HepG2 (cell line): ENCODE data around the gene PRR35. TPM values are rescaled to one million over a fixed set of nuclear protein-coding genes. Genes with fewer than 3 reads are reported as not detected.
A peak's percentile ranks its signal among the peaks of the same experiment; 100 is the strongest.

Source experiments
- BHLHE40 ChIP-seq: IDR thresholded peaks from 2 replicates; pipeline ENCODE4 v1.6.1; 2011; ENCODE audit warnings: low read length, improper control_type of control experiment
- DNMT3B ChIP-seq: conservative IDR thresholded peaks from 2 replicates; pipeline ENCODE4 v1.6.1; 2016; ENCODE audit warnings: missing biosample characterization, control low read depth
- FOXA1 ChIP-seq, 2 experiments: fragments of 450-650 bp in 1 of 2; sonication (generic) in 1 of 2; formaldehyde crosslinking in 1 of 2; IDR thresholded peaks; 2 replicates each; pipeline versions ENCODE4 v1.4.0 to v1.6.1; 2016 to 2020; ENCODE audit warnings: missing genetic modification reagents in 1 of 2
- GLI4 ChIP-seq: sonication (generic); formaldehyde crosslinking; IDR thresholded peaks from 2 replicates; pipeline ENCODE4 v1.5.1; 2020; ENCODE audit warnings: missing genetic modification reagents, mild to moderate bottlenecking, moderate library complexity, borderline replicate concordance
- HDAC1 ChIP-seq: sonication (generic); formaldehyde crosslinking; IDR thresholded peaks from 2 replicates; pipeline ENCODE4 v1.5.1; 2020; ENCODE audit warnings: mild to moderate bottlenecking, missing genetic modification reagents
- IRF2 ChIP-seq: IDR thresholded peaks from 2 replicates; pipeline ENCODE4 v1.6.1; 2018; ENCODE audit warnings: missing genetic modification reagents, missing compliant biosample characterization
- KDM1A ChIP-seq: IDR thresholded peaks from 2 replicates; pipeline ENCODE4 v1.6.1; 2016; ENCODE audit warnings: missing compliant biosample characterization
- KLF16 ChIP-seq, 2 experiments: sonication (generic) in 1 of 2; formaldehyde crosslinking in 1 of 2; IDR thresholded peaks; 2 replicates each; pipeline versions ENCODE4 v1.6.1 to v1.8.0; 2016 to 2023; ENCODE audit warnings: missing genetic modification reagents in 2 of 2, missing compliant biosample characterization in 1 of 2
- MEF2D ChIP-seq: sonication (generic); formaldehyde crosslinking; IDR thresholded peaks from 2 replicates; pipeline ENCODE4 v1.5.1; 2020; ENCODE audit warnings: mild to moderate bottlenecking, missing genetic modification reagents
- NR2F6 ChIP-seq, 2 experiments: IDR thresholded peaks; 2 replicates each; pipeline ENCODE4 v1.6.1; 2016; ENCODE audit warnings: antibody characterized with exemption in 1 of 2, mild to moderate bottlenecking in 1 of 2
- PHF21A ChIP-seq: sonication (generic); formaldehyde crosslinking; IDR thresholded peaks from 2 replicates; pipeline ENCODE4 v1.5.0; 2020; ENCODE audit warnings: mild to moderate bottlenecking, missing genetic modification reagents
- RXRB ChIP-seq: IDR thresholded peaks from 2 replicates; pipeline ENCODE4 v1.6.1; 2016; ENCODE audit warnings: borderline replicate concordance, missing genetic modification reagents, missing compliant biosample characterization
- SMAD1 ChIP-seq: sonication (generic); formaldehyde crosslinking; IDR thresholded peaks from 2 replicates; pipeline ENCODE4 v1.4.0; 2020; ENCODE audit warnings: missing genetic modification reagents, low read depth, mild to moderate bottlenecking, borderline replicate concordance
- TAF1 ChIP-seq: sonication (generic); formaldehyde crosslinking; IDR thresholded peaks from 2 replicates; pipeline ENCODE4 v1.4.0; 2020; ENCODE audit warnings: missing genetic modification reagents
- TBX2 ChIP-seq: sonication (generic); formaldehyde crosslinking; IDR thresholded peaks from 2 replicates; pipeline ENCODE4 v1.5.0; 2020; ENCODE audit warnings: missing genetic modification reagents, mild to moderate bottlenecking, borderline replicate concordance
- THAP11 ChIP-seq: IDR thresholded peaks from 2 replicates; pipeline ENCODE4 v1.6.1; 2016; ENCODE audit warnings: missing biosample characterization, missing genetic modification reagents
- ZNF570 ChIP-seq: sonication (generic); formaldehyde crosslinking; IDR thresholded peaks from 2 replicates; pipeline ENCODE4 v1.4.0; 2020; ENCODE audit warnings: mild to moderate bottlenecking, missing genetic modification reagents, borderline replicate concordance
- ZNF768 ChIP-seq: sonication (generic); formaldehyde crosslinking; IDR thresholded peaks from 2 replicates; pipeline ENCODE4 v1.4.0; 2020; ENCODE audit warnings: missing genetic modification reagents
- ZSCAN31 ChIP-seq: sonication (generic); formaldehyde crosslinking; IDR thresholded peaks from 2 replicates; pipeline ENCODE4 v1.5.0; 2020; ENCODE audit warnings: low read depth, mild to moderate bottlenecking, missing genetic modification reagents
- polyA plus RNA-seq, 8 experiments: library from polyadenylated mRNA; depleted of rRNA in 3 of 8; stranded (reverse) in 7 of 8; unstranded in 1 of 8; fragments of >200 nt; fragmentation: Illumina TruSeq in 4 of 8; extraction: Trizol in 4 of 8; gene quantifications; 2 replicates each; pipeline versions ENCODE4 v1.2.1 to v1.2.3, GENCODE V29; 2011 to 2016; ENCODE audit warnings: low read depth in 4 of 8, missing spikeins in 1 of 8, mixed read lengths in 1 of 8; ENCODE audit not compliant: insufficient read depth in 1 of 8
- total RNA-seq, 5 experiments: library from RNA; depleted of rRNA; stranded (reverse); fragments of >200 nt; fragmentation: Illumina TruSeq; extraction: Trizol; gene quantifications; 2 replicates each; pipeline ENCODE4 v1.2.3, GENCODE V29; 2016; ENCODE audit warnings: low read depth in 1 of 5
- TF ChIP-seq, protein P1 (sequence below): sonication (generic); formaldehyde crosslinking; IDR thresholded peaks from 2 replicates; pipeline ENCODE4 v1.4.0; 2020; ENCODE audit warnings: missing genetic modification reagents
- TF ChIP-seq, protein P2 (sequence below): sonication (generic); formaldehyde crosslinking; IDR thresholded peaks from 2 replicates; pipeline ENCODE4 v1.8.1; 2023; ENCODE audit warnings: mild to moderate bottlenecking, missing genetic modification reagents
- TF ChIP-seq, protein P3 (sequence below): sonication (generic); formaldehyde crosslinking; IDR thresholded peaks from 2 replicates; pipeline ENCODE4 v1.5.0; 2020; ENCODE audit warnings: mild to moderate bottlenecking, missing genetic modification reagents, borderline replicate concordance

Gene PRR35
- total and polyA plus RNA-seq, 2 of the 13 experiments (the other 11 are each of a cell fraction or from before 2014, with no cell fraction given), result 0.07 to 0.16 TPM

DNA sequence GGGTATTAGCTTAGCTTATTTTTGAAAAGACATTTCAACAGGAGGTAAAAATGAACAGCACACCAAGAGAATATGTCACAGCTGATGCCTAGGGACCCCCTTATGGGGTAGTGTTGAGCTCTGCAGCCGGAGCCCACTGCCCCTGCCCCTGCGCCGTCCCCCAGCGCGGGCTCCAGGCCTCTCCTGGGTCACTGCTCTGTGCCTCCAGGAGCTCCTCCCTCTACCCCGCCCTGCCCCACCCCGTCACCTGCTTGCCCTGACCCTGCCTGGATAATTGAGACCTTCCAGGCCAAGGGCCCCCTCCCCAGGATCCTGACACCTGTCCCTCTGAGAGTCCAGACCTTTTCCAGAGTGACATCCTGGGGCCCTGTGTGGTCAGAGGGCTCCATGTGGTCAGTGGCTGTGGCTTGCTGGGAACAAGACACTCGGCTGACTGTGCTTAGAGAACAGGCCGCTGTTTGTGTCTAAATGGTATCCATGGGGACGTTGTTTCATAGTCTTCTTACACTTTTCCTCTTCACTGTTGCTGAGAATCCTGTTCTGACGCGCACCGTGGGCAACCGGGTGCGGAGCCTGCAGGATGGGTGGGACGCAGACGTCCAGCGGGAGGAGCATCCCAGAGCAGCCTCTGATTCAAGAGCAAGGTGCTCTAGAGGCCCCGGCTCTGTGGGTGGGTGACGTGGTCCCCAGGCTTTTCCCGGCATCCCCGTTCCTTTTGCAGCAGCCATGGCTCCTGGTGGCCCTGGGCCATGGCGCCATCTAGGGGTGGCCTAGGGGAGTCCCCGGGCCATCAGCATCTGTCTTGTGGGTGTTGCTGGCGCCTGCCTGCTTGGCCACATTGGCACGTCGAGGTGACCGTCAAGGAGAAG lies 50.6 kb downstream of the PRR35 start (continued):
- peak; percentile 55; the same call in 1 of the 2 replicates for TF ChIP-seq IRF2 (CRISPR knock-in tag)
- no peak; the same call in 1 of the 2 replicates for TF ChIP-seq MEF2D (CRISPR knock-in tag)
- peak; percentile 77 for TF ChIP-seq THAP11 (CRISPR knock-in tag)
- peak; percentile 32; the same call in 1 of the 2 replicates for TF ChIP-seq BHLHE40
- peak; percentile 27; the same call in 1 of the 2 replicates for TF ChIP-seq TBX2 (CRISPR knock-in tag)
- TF ChIP-seq RXRB (CRISPR knock-in tag), result 0 out of 2 replicates have a peak, but pooled peaks have one; percentile 24
- 0 out of 2 replicates have a peak, but pooled peaks have one; percentile 22 for TF ChIP-seq GLI4
- TF ChIP-seq KLF16 (CRISPR knock-in tag; IDR thresholded peaks at IDR 0.05), result peak in 1 of 2 experiments; percentile 39; a peak in 1 of 4 replicates
- 0 out of 2 replicates have a peak, but pooled peaks have one; percentile 23 for TF ChIP-seq KDM1A (CRISPR knock-in tag)
- TF ChIP-seq ZNF768 (CRISPR knock-in tag), result no peak
- no peak for TF ChIP-seq DNMT3B (CRISPR knock-in tag)
- TF ChIP-seq FOXA1 (IDR thresholded peaks at IDR 0.05), result no peak
- TF ChIP-seq FOXA1 (CRISPR knock-in tag; IDR thresholded peaks at IDR 0.05), result no peak
- no peak for TF ChIP-seq SMAD1 (CRISPR knock-in tag)
- peak; percentile 27; the same call in 1 of the 2 replicates for TF ChIP-seq NR2F6 (IDR thresholded peaks at IDR 0.05)
- peak; percentile 31; the same call in 1 of the 2 replicates for TF ChIP-seq NR2F6 (CRISPR knock-in tag; IDR thresholded peaks at IDR 0.05)
- TF ChIP-seq, protein P1, sequence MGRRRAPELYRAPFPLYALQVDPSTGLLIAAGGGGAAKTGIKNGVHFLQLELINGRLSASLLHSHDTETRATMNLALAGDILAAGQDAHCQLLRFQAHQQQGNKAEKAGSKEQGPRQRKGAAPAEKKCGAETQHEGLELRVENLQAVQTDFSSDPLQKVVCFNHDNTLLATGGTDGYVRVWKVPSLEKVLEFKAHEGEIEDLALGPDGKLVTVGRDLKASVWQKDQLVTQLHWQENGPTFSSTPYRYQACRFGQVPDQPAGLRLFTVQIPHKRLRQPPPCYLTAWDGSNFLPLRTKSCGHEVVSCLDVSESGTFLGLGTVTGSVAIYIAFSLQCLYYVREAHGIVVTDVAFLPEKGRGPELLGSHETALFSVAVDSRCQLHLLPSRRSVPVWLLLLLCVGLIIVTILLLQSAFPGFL (CRISPR knock-in tag), result no peak
- TF ChIP-seq ZSCAN31 (CRISPR knock-in tag), result 0 out of 2 replicates have a peak, but pooled peaks have one; percentile 6
- TF ChIP-seq HDAC1 (CRISPR knock-in tag), result no peak
- TF ChIP-seq TAF1 (CRISPR knock-in tag), result no peak
- TF ChIP-seq PHF21A (CRISPR knock-in tag), result no peak
- TF ChIP-seq, protein P2, sequence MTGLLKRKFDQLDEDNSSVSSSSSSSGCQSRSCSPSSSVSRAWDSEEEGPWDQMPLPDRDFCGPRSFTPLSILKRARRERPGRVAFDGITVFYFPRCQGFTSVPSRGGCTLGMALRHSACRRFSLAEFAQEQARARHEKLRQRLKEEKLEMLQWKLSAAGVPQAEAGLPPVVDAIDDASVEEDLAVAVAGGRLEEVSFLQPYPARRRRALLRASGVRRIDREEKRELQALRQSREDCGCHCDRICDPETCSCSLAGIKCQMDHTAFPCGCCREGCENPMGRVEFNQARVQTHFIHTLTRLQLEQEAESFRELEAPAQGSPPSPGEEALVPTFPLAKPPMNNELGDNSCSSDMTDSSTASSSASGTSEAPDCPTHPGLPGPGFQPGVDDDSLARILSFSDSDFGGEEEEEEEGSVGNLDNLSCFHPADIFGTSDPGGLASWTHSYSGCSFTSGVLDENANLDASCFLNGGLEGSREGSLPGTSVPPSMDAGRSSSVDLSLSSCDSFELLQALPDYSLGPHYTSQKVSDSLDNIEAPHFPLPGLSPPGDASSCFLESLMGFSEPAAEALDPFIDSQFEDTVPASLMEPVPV (CRISPR knock-in tag), result 0 out of 2 replicates have a peak, but pooled peaks have one; percentile 43
- TF ChIP-seq, protein P3, sequence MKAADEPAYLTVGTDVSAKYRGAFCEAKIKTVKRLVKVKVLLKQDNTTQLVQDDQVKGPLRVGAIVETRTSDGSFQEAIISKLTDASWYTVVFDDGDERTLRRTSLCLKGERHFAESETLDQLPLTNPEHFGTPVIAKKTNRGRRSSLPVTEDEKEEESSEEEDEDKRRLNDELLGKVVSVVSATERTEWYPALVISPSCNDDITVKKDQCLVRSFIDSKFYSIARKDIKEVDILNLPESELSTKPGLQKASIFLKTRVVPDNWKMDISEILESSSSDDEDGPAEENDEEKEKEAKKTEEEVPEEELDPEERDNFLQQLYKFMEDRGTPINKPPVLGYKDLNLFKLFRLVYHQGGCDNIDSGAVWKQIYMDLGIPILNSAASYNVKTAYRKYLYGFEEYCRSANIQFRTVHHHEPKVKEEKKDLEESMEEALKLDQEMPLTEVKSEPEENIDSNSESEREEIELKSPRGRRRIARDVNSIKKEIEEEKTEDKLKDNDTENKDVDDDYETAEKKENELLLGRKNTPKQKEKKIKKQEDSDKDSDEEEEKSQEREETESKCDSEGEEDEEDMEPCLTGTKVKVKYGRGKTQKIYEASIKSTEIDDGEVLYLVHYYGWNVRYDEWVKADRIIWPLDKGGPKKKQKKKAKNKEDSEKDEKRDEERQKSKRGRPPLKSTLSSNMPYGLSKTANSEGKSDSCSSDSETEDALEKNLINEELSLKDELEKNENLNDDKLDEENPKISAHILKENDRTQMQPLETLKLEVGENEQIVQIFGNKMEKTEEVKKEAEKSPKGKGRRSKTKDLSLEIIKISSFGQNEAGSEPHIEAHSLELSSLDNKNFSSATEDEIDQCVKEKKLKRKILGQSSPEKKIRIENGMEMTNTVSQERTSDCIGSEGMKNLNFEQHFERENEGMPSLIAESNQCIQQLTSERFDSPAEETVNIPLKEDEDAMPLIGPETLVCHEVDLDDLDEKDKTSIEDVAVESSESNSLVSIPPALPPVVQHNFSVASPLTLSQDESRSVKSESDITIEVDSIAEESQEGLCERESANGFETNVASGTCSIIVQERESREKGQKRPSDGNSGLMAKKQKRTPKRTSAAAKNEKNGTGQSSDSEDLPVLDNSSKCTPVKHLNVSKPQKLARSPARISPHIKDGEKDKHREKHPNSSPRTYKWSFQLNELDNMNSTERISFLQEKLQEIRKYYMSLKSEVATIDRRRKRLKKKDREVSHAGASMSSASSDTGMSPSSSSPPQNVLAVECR (CRISPR knock-in tag), result peak; percentile 53; the same call in 1 of the 2 replicates
- no peak for TF ChIP-seq ZNF570 (CRISPR knock-in tag)
